HepG2 (cell line): ENCODE measurements around the gene LDLRAD3. TPM values are rescaled to one million over a fixed set of nuclear protein-coding genes. Genes with fewer than 3 reads are reported as not detected.

Source experiments
- ATAC-seq: fragments of 200-7000 bp; cut with Tn5 transposase; 3 replicates; pipeline ENCODE4 v1.9.1; 2020; ENCODE audit warnings: mild to moderate bottlenecking, moderate library complexity
- BruUV-seq: library from RNA; stranded (reverse); fragments of 400-500 nt; replicated peaks from 2 replicates; lab custom pipeline; 2021; lab: Mats Ljungman, UMichigan
- CTCF ChIA-PET: fragments of 300-600 bp; formaldehyde crosslinking; extraction: SDS; loops from one replicate; lab custom pipeline; 2021; ENCODE audit warnings: low total read pairs, inconsistent platforms, low intra/inter-chr PET ratio; lab: Yijun Ruan, JAX
- POLR2A ChIA-PET: fragments of 350-600 bp; sonication (Branson Sonifier 250); formaldehyde crosslinking; loops from one replicate; lab custom pipeline; 2020; ENCODE audit warnings: antibody characterized with exemption, inconsistent platforms; lab: Yijun Ruan, JAX
- DNase-seq: peaks from one replicate; pipeline ENCODE4 v3.0.0-alpha.2; 2015; ENCODE audit warnings: low spot score
- FAIRE-seq: peaks from 3 replicates; lab custom pipeline; 2011; peaks lifted over from hg19 to GRCh38; lab: Jason Lieb, UNC
- H2AFZ ChIP-seq: one replicate; pipeline ENCODE4 v1.6.1; 2011; ENCODE audit warnings: low read length, inconsistent platforms
- H3K27ac ChIP-seq: fragments of 300-600 bp; 3 replicates; pipeline ENCODE4 v1.8.0; 2011; ENCODE audit warnings: mixed run types, mild to moderate bottlenecking, mixed read lengths, low read length, inconsistent platforms; ENCODE audit not compliant: insufficient read depth; ENCODE audit errors: extremely low read length
- H3K27me3 ChIP-seq, 2 experiments: fragments of 200-600 bp in 1 of 2; 2 replicates in 1 of 2; 3 replicates in 1 of 2; pipeline versions ENCODE4 v1.6.0 to v1.8.0; 2011; ENCODE audit warnings: low read length in 2 of 2, mild to moderate bottlenecking in 2 of 2, moderate library complexity in 2 of 2, inconsistent platforms in 1 of 2; ENCODE audit not compliant: insufficient read depth in 2 of 2, control insufficient read depth in 1 of 2
- H3K36me3 ChIP-seq, 2 experiments: fragments of 200-600 bp in 1 of 2; replicated peaks in 1 of 2; 2 replicates in 1 of 2; 3 replicates in 1 of 2; pipeline versions ENCODE4 v1.5.1 to v1.8.0; 2011; ENCODE audit warnings: low read length in 2 of 2, inconsistent platforms in 1 of 2; ENCODE audit not compliant: insufficient read depth in 2 of 2, control insufficient read depth in 1 of 2
- H3K4me1 ChIP-seq: 2 replicates; pipeline ENCODE4 v1.5.1; 2012; ENCODE audit warnings: low read length, inconsistent platforms; ENCODE audit not compliant: insufficient read depth
- H3K4me2 ChIP-seq: 2 replicates; pipeline ENCODE4 v1.6.0; 2011; ENCODE audit warnings: low read depth, low read length, inconsistent platforms
- H3K4me3 ChIP-seq, 3 experiments: fragments of 200-600 bp in 1 of 3; sonication (generic), shearing (Covaris generic) in 1 of 3; replicated peaks in 1 of 3; 2 replicates each; pipeline ENCODE4 v1.5.1; 2011 to 2016; ENCODE audit warnings: low read length in 3 of 3, inconsistent platforms in 2 of 3, low read depth in 2 of 3, mild to moderate bottlenecking in 2 of 3, control low read depth in 1 of 3, mixed read lengths in 1 of 3; ENCODE audit not compliant: insufficient read depth in 1 of 3
- H3K79me2 ChIP-seq: one replicate; pipeline ENCODE4 v1.6.1; 2011; ENCODE audit warnings: low read length, inconsistent platforms; ENCODE audit not compliant: insufficient read depth
- H3K9ac ChIP-seq: 2 replicates; pipeline ENCODE4 v1.6.0; 2011; ENCODE audit warnings: mild to moderate bottlenecking, low read depth, low read length, inconsistent platforms; ENCODE audit not compliant: insufficient read depth
- H3K9me3 ChIP-seq: 2 replicates; pipeline ENCODE4 v1.5.1; 2012; ENCODE audit warnings: mild to moderate bottlenecking, low read length
- H4K20me1 ChIP-seq: 2 replicates; pipeline ENCODE4 v1.6.0; 2011; ENCODE audit warnings: inconsistent platforms, mild to moderate bottlenecking, low read length, moderate library complexity; ENCODE audit not compliant: insufficient read depth
- EEA1 ChIP-seq: sonication (generic); formaldehyde crosslinking; IDR thresholded peaks from 2 replicates; pipeline ENCODE4 v1.5.1; 2020; ENCODE audit warnings: mild to moderate bottlenecking, missing genetic modification reagents, borderline replicate concordance
- ETV5 ChIP-seq: IDR thresholded peaks from 2 replicates; pipeline ENCODE4 v1.6.1; 2018; ENCODE audit warnings: missing biosample characterization, missing genetic modification reagents, inconsistent platforms, borderline replicate concordance
- GABPA ChIP-seq, 2 experiments: IDR thresholded peaks; 2 replicates each; pipeline ENCODE4 v1.6.1; 2011 to 2016; ENCODE audit warnings: low read depth in 2 of 2, low read length in 1 of 2, missing biosample characterization in 1 of 2, missing genetic modification characterization in 1 of 2
- HNRNPL ChIP-seq: fragments of 200-400 bp; formaldehyde crosslinking; IDR thresholded peaks from 2 replicates; pipeline ENCODE4 v1.6.1; 2017; ENCODE audit warnings: mild to moderate bottlenecking, low read depth, low read length
- POLR2AphosphoS2 ChIP-seq: IDR thresholded peaks from 2 replicates; pipeline ENCODE4 v1.6.1; 2011; ENCODE audit warnings: low read depth, low read length, improper control_type of control experiment
- SIX4 ChIP-seq: sonication (generic); formaldehyde crosslinking; IDR thresholded peaks from 2 replicates; pipeline ENCODE4 v1.4.0; 2020; ENCODE audit warnings: missing genetic modification reagents
- SMARCE1 ChIP-seq: fragments of 450-650 bp; IDR thresholded peaks from 2 replicates; pipeline ENCODE4 v1.6.1; 2017; ENCODE audit warnings: borderline replicate concordance
- SNAI1 ChIP-seq: sonication (generic); formaldehyde crosslinking; IDR thresholded peaks from 2 replicates; pipeline ENCODE4 v1.5.0; 2020; ENCODE audit warnings: mild to moderate bottlenecking, missing genetic modification reagents, borderline replicate concordance
- SRSF1 ChIP-seq: fragments of 200-400 bp; formaldehyde crosslinking; optimal IDR thresholded peaks from 2 replicates; pipeline ENCODE3; 2017; ENCODE audit warnings: mild to moderate bottlenecking, low read depth, low read length, moderate library complexity
- XRCC5 ChIP-seq: fragments of 200-400 bp; formaldehyde crosslinking; optimal IDR thresholded peaks from 2 replicates; pipeline ENCODE3; 2017; ENCODE audit warnings: mild to moderate bottlenecking, low read length
- ZC3H4 ChIP-seq: sonication (generic); formaldehyde crosslinking; IDR thresholded peaks from 2 replicates; pipeline ENCODE4 v1.4.0; 2020; ENCODE audit warnings: missing genetic modification reagents, borderline replicate concordance
- ZMAT3 ChIP-seq: sonication (generic); formaldehyde crosslinking; conservative IDR thresholded peaks from 2 replicates; pipeline ENCODE4 v1.7.0; 2021; ENCODE audit warnings: missing genetic modification reagents
- ZNF30 ChIP-seq: sonication (generic); formaldehyde crosslinking; IDR thresholded peaks from 2 replicates; pipeline ENCODE4 v1.5.0; 2020; ENCODE audit warnings: mild to moderate bottlenecking, missing genetic modification reagents
- ZSCAN31 ChIP-seq: sonication (generic); formaldehyde crosslinking; IDR thresholded peaks from 2 replicates; pipeline ENCODE4 v1.5.0; 2020; ENCODE audit warnings: low read depth, mild to moderate bottlenecking, missing genetic modification reagents
- WGBS: methylation state at CpG from one replicate; pipeline ENCODE4 v1.1.6; 2017; ENCODE audit warnings: low lambda C conversion rate; 5-methylcytosine and 5-hydroxymethylcytosine counted together
- in situ Hi-C: cut with HindIII; loops from 2 replicates; pipeline ENCODE4 v1.10.0; 2017; ENCODE audit warnings: low pct_unique_long_range_greater_than_20kb; ENCODE audit not compliant: extremely low pct_ligation_motif_present
- intact Hi-C: fragments of 100-400 bp; cut with micrococcal nuclease; formaldehyde crosslinking; loops from one replicate; pipeline ENCODE4 v1.10.0; 2022; ENCODE audit not compliant: unreplicated experiment
- polyA plus RNA-seq, 8 experiments: library from polyadenylated mRNA; depleted of rRNA in 3 of 8; stranded (reverse) in 7 of 8; unstranded in 1 of 8; fragments of >200 nt; fragmentation: Illumina TruSeq in 4 of 8; extraction: Trizol in 4 of 8; gene quantifications; 2 replicates each; pipeline versions ENCODE4 v1.2.1 to v1.2.3, GENCODE V29; 2011 to 2016; ENCODE audit warnings: low read depth in 4 of 8, missing spikeins in 1 of 8, mixed read lengths in 1 of 8; ENCODE audit not compliant: insufficient read depth in 1 of 8
- total RNA-seq, 5 experiments: library from RNA; depleted of rRNA; stranded (reverse); fragments of >200 nt; fragmentation: Illumina TruSeq; extraction: Trizol; gene quantifications; 2 replicates each; pipeline ENCODE4 v1.2.3, GENCODE V29; 2016; ENCODE audit warnings: low read depth in 1 of 5

LDLRAD3 gene
- total and polyA plus RNA-seq, 2 of the 13 experiments (the other 11 are each of a cell fraction or from before 2014, with no cell fraction given): 0.50 to 0.60 TPM

DNA sequence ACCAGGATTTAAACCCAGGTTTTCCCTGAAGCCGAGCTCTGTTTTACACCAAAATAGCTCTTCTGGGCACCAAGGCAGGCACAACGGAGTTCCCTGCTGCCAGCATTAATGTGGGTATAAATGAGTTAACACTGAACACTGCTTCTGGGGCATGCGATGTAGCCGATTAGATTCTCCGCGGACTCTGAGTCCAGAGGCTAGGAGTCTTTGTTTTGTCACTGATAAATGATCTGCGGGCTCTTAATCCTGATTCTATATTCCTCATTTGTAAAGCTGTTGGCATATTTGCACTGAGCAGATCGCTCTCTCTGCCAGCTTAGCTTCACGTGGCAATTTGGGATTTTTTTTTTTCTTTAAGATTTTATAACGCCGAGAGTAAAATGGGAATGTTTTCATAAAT, 16.8 kb upstream of the LDLRAD3 start:
- FAIRE-seq (no peak), ATAC-seq (no peak), DNase-seq (no peak)
- Histone ChIP-seq H3K27me3 (peaks cover 0 to 9% of the 10 kb centered on the region in 2 experiments; a peak in 1 of 5 replicates), H2AFZ (no peak overlapping the region), H3K27ac (no peak overlapping the region), H3K4me2 (no peak overlapping the region), H3K9me3 (no peaks in the 10 kb centered on the region), H3K4me3 (no peak overlapping the region), H3K4me1 (no peaks in the 10 kb centered on the region), H3K79me2 (no peaks in the 10 kb centered on the region), H4K20me1 (no peaks in the 10 kb centered on the region), H3K36me3 (no peaks in the 10 kb centered on the region), H3K9ac (no peak overlapping the region)
- 40% methylated on average over 9 of the region's 11 CpGs for WGBS
- in situ Hi-C loops (no loop called here), intact Hi-C loops (no loop called here)
- BruUV-seq: no TSS peak
- no peak for TF ChIP-seq EEA1 (CRISPR knock-in tag)
- no peak for TF ChIP-seq ETV5 (CRISPR knock-in tag)
- no peak for TF ChIP-seq ZMAT3 (CRISPR knock-in tag)
- TF ChIP-seq SRSF1: no peak
- TF ChIP-seq ZNF30: no peak
- TF ChIP-seq SMARCE1: no peak
- TF ChIP-seq SNAI1: no peak
- TF ChIP-seq POLR2AphosphoS2: no peak
- TF ChIP-seq SIX4 (CRISPR knock-in tag): no peak
- no peak for TF ChIP-seq ZSCAN31 (CRISPR knock-in tag)
- no peak for TF ChIP-seq ZC3H4 (CRISPR knock-in tag)
- no peak for TF ChIP-seq GABPA (IDR thresholded peaks at IDR 0.05; ENCODE audit: low read depth, low read length)
- no peak for TF ChIP-seq GABPA (CRISPR knock-in tag; IDR thresholded peaks at IDR 0.05; ENCODE audit: low read depth)
- TF ChIP-seq XRCC5: no peak
- no peak for TF ChIP-seq HNRNPL
- ChIA-PET POLR2A (no interaction called here), CTCF (no interaction called here)
